SK-N-DZ (cell line): ENCODE measurements around the gene SAMHD1. TPM values are rescaled to one million over a fixed set of nuclear protein-coding genes. Genes with fewer than 3 reads are reported as not detected.
"Not testable (repeated sequence)": the region's sequence is repeated elsewhere in the genome, so short reads cannot be mapped to it uniquely, and the experiment has no call there.

Experiments used
- DNase-seq: peaks from one replicate; pipeline ENCODE4 v3.0.0-alpha.2; 2015; ENCODE audit warnings: low spot score
- polyA plus RNA-seq, 2 experiments: library from polyadenylated mRNA; depleted of rRNA; stranded (reverse); fragments of >200 nt; gene quantifications; 2 replicates each; pipeline ENCODE4 v1.2.3, GENCODE V29; 2014

The SAMHD1 gene
- 25.2 and 25.9 TPM in 2 replicates for polyA plus RNA-seq (2014; cell fraction: cytosol; rRNA removed)
- polyA plus RNA-seq (2014; cell fraction: nucleus; rRNA removed): 9.7 and 10.4 TPM in 2 replicates

DNA sequence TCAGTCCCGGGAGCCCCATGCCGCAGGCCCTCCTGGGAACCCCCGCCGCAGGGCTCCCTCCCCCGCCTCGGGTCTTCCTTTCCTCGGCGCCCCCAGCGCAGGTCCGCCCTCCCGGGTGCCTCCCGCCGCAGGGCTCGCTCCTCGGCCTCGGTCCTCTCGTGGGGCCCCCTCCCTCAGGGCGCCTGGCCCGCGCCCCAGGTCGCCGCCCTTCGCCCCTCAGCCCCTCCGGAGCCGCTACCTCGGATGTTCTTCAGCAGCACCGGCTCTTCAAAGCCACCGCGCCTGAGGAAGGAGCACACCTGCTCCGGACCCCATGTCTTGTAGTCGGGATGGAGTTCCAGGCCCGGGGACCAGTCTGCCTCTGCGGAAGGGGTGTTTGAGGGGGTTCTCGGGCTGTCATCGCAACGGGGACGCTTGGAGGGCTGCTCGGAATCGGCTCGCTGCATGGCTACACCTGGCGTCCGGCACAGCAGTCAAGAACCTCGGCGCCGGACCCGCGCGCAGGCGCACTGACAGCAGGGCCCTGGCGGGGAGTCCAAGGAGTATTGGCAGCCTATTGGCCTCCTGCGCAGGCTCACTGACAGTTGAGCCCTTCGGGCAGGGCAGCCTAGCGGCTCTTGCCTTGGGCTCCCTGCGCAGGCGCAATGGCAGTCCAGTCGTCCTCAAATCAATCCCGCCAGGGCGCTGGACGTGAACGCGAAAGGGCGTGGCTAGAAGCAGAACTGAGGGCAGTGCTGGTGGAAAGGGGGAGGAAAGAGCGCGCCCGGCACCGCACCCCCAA lies at the start of gene SAMHD1:
Gene SAMHD1, minus strand, starts transcription at position 511 of the 781 bp plus-strand sequence. Its CDS starts 65 bp downstream, at position 446.
- peak; percentile 100 for DNase-seq

DNA sequence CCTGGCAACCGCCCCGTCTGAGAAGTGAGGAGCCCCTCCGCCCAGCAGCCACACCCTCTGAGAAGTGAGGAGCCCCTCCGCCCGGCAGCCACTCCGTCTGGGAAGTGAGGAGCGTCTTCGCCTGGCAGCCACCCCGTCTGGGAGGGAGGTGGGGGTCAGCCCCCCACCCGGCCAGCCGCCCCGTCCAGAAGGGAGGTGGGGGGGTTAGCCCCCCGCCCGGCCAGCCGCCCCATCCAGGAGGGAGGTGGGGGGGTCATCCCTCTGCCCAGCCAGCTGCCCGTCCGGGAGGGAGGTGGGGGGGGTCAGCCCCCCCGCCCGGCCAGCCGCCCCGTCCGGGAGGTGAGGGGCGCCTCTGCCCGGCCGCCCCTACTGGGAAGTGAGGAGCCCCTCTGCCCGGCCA lies 48.7 kb upstream of the SAMHD1 start:
- DNase-seq: not testable (repeated sequence)

DNA sequence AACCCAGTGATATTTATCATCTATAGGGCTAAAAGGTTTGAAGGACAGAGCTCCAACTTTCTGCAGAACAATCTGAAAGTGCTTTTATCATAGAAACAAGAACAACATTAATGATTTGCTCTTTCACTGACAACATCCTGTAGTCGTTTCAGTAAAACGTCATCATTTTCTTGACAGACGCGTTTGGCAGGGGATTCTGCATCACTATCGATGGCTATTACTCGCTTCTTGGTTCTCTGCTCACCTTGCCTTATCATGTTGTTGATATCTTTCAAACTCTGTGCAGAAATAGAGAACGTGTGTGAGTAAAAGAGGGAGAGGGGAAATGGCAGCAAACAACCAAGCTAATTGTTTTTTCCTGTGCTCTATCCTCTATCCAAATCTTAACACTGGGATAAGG lies 47.1 kb upstream of the SAMHD1 start:
- DNase-seq: no peak

DNA sequence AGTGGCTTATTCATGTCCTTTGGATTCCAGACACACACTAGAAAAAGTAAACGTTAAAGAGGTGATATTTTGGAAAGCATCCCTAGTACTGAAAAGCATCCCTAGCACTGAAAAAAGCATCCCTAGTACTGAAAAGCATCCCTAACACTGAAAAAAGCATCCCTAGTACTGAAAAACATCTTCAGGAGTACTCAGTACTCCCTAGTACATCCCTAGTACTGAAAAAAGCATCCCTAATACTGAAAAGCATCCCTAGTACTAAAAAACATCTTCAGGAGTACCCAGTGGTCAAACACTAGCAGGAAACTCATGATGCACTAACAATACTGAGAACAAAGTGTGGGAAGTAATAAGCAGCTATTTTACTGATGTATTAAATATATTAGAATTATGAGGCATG lies 45.6 kb upstream of the SAMHD1 start:
- DNase-seq: no peak

DNA sequence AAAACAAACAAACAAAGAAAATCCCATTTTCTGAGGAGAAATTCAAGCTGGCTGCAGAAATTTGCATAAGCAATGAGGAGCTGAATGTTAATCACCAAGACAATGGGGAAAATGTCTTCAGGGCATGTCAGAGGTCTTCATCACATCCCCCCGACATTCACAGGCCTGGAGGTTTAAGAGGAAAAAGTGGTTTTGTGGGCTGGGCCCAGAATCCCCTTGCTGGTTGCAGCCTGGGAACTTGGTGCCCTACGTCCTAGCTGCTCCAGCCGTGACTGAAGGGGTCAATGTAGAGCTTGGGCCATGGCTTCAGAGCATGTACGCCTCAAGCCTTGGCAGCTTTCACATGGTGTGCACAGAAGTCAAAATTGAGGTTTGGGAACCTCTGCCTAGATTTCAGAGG lies 42.7 kb upstream of the SAMHD1 start:
- not testable (repeated sequence) for DNase-seq

DNA sequence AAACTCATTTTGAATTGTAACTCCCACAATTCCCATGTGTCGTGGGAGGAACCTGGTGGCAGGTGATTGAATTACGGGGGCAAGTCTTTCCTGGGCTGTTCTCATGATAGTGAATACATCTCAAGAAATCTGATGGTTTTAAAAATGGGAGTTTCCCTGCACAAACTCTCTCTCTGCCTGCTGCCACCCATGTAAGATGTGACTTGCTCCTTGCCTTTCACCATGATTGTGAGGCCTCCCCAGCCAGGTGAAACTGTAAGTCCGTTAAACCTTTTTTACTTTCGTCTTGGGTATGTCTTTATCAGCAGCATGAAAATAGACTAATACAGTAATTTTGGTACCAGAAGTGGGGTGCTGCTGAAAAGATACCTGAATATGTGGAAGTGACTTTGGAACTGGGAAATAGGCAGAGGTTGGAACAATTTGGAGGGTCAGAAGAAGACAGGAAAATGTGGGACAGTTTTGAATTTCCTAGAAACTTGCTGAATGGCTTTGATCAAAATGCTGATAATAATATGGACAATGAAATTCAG lies 41.4 kb upstream of the SAMHD1 start:
- DNase-seq: no peak

DNA sequence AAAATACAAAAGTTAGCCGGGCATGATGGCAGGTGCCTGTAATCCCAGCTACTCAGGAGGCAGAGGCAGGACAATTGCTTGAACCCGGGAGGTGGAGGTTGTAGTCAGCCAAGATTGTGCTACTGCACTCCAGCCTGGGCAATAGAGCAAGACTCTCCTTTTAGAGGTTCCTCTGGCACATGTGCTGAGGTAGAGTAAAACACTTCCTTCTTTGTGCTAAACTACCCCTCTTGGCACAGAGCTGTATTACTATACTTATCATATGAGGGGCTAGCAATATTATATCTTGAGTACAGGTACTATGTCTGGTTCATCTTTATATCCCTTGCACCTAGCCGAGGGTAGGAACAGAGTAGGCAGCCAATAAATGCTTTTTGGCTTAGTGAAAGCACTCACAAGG lies 40.2 kb upstream of the SAMHD1 start:
- DNase-seq: no peak

DNA sequence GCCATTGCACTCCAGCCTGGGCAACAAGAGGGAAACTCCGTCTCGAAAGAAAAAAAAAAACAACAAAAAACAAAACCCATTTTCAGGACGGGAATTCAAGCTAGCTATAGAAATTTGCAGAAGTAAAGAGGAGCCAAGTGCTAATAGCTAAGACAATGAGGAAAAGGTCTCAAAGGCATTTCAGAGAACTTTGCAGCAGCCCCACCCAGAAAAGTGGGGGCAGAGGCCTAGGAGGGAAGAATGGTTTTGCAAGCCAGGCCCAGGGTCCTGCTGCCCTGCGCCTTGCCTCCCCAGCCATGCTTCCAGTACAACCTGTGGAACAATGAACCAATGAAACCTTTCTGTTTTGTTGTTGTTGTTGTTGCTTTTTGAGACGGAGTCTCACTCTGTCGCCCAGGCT lies 38.3 kb upstream of the SAMHD1 start:
- no peak for DNase-seq

DNA sequence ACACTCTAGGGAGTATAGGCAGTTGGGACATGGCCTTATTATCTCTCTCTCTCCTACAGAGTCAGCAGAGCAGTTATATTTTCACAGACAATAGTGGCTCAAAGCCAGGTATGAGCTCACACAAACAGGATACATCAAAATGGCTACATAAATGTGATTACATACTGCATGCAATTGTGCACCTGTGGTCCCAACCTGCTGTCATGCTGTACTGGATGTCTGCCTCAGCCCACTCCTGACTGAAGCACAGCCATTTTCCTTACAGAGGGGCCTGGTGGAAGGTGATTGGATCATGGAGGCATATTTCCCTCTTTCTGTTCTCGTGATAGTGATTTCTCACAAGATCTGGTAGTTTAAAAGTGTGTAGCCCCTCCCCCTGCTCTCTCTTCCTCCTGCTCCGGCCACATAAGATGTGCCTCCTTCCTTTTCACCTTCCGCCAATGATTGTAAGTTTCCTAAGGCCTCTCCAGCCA lies 37.0 kb upstream of the SAMHD1 start:
- no peak for DNase-seq

DNA sequence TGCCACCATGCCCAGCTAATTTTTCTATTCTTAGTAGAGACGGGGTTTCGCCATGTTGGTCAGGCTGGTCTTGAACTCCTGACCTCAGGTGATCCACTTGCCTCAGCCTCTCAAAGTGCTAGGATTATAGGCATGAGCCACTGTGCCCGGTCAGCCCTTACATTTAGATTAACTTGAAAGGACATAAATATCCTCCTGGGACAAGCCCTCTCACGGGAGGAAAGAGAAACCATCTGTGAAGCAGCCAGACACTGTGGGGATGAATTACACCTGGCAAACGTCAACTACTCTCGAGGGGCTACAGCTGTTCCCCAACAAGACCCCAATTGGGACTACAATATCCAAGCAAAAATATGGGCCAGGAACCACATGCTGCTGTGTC lies 32.7 kb upstream of the SAMHD1 start:
- DNase-seq: no peak

DNA sequence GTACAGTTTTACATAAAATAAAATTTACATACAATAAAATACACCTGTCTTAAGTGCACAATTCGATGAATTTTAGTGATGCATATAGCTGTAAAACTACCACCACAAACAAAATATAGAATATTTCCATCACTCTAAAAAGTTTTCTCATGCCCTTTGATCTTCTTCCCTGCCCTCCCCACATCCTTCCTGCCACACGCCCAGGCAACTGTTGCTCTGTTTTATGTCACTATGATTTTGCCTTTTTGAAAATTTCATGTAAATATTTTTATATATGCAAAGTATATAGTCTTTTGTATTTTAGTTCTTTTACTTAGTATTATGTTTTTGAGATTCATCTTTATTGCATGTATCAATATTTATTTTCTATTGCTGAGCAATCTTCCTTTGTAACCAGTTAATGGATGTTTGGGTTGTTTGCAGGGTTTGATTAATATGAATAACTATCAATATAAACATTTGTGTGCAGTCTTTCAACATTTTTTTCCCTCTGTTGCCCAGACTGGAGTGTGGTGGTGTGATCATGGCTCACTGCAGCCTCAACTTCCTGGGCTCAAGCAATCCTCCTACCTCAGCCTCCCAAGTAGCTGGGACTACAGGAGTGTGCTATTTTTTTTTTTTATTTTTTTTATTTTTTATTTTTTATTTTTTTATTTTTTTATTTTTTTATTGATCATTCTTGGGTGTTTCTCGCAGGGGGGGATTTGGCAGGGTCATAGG lies 23.8 kb upstream of the SAMHD1 start:
- no peak for DNase-seq

DNA sequence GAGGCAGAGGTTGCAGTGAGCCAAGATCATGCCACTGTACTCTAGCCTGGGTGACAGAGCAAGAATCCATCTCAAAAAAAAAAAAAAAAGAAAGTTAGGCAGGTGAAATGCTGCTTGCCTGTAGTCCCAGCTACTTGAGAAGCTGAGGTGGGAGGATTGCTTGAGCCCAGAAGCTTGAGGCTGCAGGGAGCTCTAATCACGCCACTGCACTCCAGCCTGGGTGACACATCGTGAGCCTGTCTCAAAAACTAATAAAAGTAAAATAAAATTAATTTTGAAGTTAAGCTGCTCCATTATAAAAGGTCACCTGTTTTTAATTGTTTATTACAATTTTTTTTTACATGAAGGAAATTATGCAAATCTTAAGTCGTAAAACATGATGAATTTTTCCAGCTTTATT lies 23.2 kb upstream of the SAMHD1 start:
- DNase-seq: no peak

DNA sequence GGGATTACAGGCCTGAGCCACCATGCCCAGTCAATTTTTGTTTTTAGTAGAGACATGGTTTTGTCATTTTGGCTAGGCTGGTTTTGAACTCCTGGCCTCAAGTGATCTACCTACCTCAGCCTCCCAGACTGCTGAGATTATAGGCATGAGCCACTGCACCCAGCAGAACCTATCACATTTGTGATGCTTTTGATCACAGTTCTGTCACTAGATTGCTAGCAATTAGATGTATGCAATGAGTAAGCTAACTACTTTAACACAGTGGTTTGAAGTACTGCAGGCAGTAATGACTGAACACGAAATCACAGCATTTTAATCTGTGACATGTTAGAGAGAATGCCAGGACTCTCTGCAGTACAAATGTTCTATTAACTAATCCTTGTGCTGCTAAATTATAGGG lies 19.6 kb upstream of the SAMHD1 start:
- no peak for DNase-seq

DNA sequence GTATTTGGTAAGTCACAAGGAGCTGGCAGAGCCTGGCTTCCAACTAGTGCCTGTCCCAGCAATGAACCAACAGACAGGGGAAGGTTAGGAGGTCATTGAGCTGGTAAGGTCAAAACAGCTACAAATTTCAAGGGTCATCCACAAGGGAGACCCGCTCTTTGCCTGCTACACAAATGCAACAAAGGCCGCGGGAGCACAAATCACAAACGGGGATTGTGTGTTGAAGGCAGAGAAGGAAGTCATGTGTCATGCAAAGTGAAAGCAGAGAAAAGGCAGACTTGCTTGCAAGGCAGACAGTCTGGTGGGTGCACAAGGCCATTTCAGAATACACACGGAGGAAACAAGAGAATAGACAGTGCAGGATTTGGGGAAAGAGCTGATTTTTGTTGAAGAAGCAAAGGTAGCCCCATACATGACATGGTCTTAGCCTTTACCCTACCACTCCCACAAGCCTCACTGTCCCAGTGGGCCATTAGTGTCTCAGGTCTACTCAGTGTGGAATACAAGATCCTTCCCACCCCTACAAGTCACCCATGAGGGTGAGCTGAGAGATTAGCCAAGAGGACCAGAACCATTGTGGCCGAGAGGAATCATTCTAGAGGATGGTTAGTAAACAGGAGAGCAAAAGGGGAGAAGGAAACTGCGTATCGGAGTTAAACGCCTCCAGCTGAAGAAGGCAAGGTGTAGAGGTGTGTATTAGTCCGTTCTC lies 18.1 kb upstream of the SAMHD1 start:
- DNase-seq: no peak

DNA sequence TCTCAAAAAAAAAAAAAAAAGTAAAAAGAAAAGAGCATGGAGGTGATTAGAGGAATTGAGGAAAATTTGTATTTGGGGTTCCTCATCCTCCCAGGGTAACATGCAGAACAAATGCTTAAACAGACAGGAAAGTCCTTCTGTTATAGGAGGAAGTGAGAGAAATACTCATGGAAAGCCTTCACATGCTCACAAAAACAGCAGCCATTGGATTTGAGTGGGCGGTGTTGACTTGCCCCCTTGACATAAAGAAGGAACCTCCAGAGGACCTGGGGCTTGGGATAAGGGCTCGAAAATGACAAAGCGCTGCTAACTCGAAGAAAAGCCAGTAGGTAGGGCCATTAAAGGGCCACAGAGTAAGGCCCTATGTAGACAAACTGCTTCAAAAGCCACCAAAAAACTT lies 17.5 kb upstream of the SAMHD1 start:
- no peak for DNase-seq

DNA sequence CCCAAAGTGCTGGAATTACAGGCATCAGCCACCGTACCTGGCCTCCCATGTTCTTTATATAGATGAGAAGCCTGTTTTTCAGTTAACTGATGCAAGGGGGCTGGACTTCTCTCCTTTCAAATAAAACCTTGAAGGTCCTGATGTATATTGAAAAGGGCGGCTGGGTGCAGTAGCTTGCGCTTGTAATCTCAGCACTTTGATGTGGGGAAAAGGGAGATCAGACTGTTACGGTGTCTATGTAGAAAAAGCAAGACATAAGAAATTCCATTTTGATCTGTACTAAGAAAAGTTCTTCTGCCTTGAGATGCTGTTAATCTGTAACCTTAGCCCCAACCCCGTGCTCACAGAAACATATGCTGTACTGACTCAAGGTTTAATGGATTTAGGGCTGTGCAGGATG lies 16.1 kb upstream of the SAMHD1 start:
- no peak for DNase-seq

DNA sequence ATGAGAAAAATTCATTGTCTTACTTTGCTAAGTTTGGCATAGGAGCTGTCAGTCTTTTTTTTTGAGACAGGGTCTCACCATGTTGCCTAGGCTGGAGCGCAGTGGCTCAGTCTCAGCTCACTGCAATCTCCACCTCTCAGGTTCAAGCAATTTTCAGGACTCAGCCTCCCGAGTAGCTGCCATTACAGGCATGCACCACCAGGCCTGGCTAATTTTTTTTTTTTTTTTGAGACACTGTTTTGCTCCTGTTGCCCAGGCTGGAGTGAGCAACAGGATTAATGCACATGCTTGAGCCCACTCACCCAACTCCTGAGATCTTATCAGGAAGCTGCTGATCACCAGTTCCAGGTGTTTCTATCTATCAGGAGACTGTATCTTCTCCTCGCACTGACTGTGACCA lies 15.5 kb upstream of the SAMHD1 start:
- peak; percentile 82 for DNase-seq

DNA sequence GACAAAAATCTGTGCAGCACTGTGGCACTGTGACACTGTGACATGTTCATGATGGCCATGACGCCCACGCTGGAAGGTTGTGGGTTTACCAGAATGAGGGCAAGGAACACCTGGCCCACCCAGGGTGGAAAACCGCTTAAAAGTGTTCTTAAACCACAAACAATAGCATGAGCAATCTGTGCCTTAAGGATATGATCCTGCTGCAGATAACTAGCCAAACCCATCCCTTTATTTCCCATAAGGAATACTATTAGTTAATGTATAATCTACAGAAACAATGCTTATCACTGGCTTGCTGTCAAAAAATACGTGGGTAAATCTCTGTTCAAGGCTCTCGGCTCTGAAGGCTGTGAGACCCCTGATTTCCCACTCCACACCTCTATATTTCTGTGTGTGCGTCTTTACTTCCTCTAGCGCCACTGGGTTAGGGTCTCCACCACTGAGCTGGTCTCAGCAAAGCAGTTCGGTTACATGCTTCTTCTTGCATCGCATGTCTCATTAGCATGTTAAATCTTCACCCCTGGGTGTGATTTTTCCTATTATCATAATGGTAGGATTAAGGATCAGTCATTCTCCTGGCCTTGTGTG lies 10.9 kb upstream of the SAMHD1 start:
- not testable (repeated sequence) for DNase-seq

DNA sequence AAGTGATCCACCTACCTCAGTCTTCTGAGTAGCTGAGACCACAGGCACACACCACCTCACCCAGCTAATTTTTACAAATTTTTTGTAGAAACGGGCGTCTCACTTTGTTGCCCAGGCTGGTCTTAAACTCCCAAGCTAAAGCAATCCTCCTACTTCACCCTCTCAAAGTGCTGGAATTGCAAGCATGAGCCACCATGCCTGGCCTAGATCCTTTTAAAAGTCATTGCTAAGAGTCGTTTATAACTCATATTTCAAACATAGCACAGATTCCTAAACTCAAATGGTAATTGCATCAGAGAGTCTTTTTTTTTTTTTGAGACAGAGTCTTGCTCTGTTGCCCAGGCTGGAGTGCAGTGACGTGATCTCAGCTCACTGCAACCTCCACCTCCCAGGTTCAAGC lies 7.7 kb upstream of the SAMHD1 start:
- DNase-seq: no peak

DNA sequence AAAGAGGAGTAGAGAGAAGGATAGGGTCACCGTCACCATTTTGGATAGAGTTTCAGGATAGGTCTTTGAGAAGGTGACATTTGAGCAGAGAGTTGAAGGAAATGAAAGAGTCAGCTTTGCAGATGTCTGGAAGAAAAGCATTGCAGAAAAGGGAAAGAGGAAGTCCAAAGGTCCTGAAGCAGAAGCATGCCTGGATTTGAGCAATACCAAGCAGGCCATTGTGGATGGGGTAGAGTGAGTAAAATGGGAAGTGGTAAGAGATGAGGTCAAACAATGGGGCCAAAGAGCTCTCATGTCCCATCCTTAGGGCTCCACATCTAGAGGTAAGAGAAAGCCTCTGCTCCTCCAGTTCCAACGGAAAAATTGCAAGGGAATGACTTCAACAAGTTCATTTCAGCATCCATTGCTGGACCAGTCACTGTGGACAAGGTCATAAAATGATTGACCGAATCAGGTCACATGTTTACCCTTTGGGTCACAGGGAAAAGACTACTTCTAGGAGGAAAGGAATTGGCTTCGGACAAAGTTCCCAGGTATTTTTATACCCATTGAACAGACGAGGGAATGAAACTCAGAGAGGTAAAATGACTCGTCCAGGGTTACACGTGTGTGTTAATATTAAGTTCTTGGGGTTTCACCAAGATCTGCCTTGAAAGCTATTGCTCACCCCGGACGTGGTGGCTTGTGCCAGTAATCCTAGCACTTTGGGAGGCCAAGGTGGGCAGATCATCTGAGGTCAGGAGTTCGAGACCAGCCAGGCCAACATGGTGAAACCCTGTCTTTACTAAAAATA lies 6.6 kb upstream of the SAMHD1 start:
- DNase-seq: no peak

DNA sequence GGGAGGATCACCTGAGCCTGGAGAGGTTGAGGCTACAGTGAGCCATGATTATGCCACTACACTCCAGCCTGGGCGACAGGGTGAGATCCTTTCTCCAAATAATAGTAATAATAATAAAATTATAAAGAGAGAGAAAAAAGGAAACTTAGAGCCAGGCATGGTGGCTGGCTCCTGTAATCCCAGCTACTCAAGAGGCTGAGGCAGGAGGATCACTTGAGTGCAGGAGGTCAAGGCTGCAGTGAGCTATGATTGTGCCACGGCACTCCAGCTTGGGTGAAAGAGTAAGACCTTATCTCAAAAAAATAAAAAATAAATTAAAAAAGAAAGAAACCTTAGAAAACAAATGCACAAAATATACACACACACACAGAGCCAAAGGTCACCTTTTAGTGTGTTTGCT lies 5.2 kb upstream of the SAMHD1 start:
- no peak for DNase-seq
